ENCODE data around the gene USP33. TPM values are rescaled to one million over a fixed set of nuclear protein-coding genes. Genes with fewer than 3 reads are reported as not detected.

The USP33 gene
- total and polyA plus RNA-seq, 2 of the 8 experiments (the other 6 are each of a cell fraction or from before 2014, with no cell fraction given), result 20.0 to 55.5 TPM

DNA sequence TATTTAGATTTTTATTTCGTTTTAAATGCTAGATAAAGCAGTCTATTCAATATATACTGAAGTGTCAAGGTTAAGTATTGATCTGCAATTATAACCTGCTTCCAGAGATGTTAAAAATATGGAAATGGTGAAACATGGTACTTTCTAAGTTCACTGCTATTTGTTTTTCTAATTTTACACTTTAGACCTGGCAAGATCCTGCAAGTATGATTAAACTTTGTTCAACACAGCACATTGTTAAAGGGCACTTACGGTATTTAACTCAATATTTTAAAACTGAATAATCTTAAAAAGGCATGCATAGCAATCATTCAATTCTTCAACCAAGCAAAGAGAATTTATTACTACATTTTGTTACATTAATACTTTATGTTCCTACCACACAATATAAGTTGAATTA is 41.5 kb downstream of the USP33 start:
- Histone ChIP-seq H2BK5ac (ENCODE audit: low read depth, low read length) (no peak overlapping the region), H2AK5ac (ENCODE audit: low read depth, low read length) (no peak overlapping the region), H4K20me1 (replicated peaks in 1 of 2; ENCODE audit: control insufficient read depth in 1 of 2, insufficient read depth in 2 of 2, low read length in 2 of 2) (no peaks in the 10 kb centered on the region), H4K5ac (ENCODE audit: insufficient read length, low read depth, low read length) (no peak overlapping the region), H3K18ac (ENCODE audit: extremely low read depth, low read length) (no peak overlapping the region), H4K8ac (ENCODE audit: extremely low read depth, insufficient read depth, low read length) (no peak overlapping the region), H3K4me1 (replicated peaks in 1 of 4; ENCODE audit: control insufficient read depth in 3 of 4, insufficient read depth in 4 of 4, low read length in 3 of 4) (no peaks in the 10 kb centered on the region), H3K9me3 (ENCODE audit: insufficient read depth in 2 of 2, low read depth in 1 of 2, low read length in 1 of 2) (no peaks in the 10 kb centered on the region), H3K56ac (replicated peaks; ENCODE audit: insufficient read length, low read depth, low read length) (no peak overlapping the region), H2BK120ac (replicated peaks; ENCODE audit: low read depth, low read length) (no peak overlapping the region), H3K27me3 (replicated peaks in 1 of 4; ENCODE audit: control insufficient read depth in 3 of 4, extremely low read depth in 1 of 4, insufficient read depth in 3 of 4, low read length in 3 of 4) (no peaks in the 10 kb centered on the region), H3K23ac (ENCODE audit: insufficient read length) (no peak overlapping the region), H3K79me1 (ENCODE audit: low read depth, low read length) (no peaks in the 10 kb centered on the region), H2AFZ (ENCODE audit: low read length) (no peak overlapping the region), H3K36me3 (ENCODE audit: control insufficient read depth in 2 of 4, insufficient read depth in 4 of 4, low read length in 3 of 4) (peaks cover 6 to 42% (median 10%) of the 10 kb centered on the region in 4 experiments; a peak in 6 of 8 replicates), H4K91ac (replicated peaks; ENCODE audit: insufficient read length, low read length) (no peak overlapping the region), H3K4me3 (ENCODE audit: extremely low read depth in 1 of 4, insufficient read depth in 2 of 4, low read depth in 3 of 4, low read length in 4 of 4) (no peak overlapping the region), H3K4ac (replicated peaks; ENCODE audit: insufficient read length, low read depth, low read length) (no peak overlapping the region), H3K14ac (ENCODE audit: insufficient read length) (no peak overlapping the region), H3K4me2 (ENCODE audit: insufficient read depth in 1 of 2, low read depth in 2 of 2, low read length in 2 of 2) (no peak overlapping the region), H3K79me2 (ENCODE audit: control insufficient read depth in 1 of 2, insufficient read depth in 2 of 2, low read length in 2 of 2) (no peaks in the 10 kb centered on the region), H3K27ac (ENCODE audit: low read depth, low read length) (no peak overlapping the region), H2BK12ac (ENCODE audit: low read depth, low read length) (no peak overlapping the region), H2BK15ac (ENCODE audit: low read length) (no peak overlapping the region), H2BK20ac (ENCODE audit: low read length) (no peak overlapping the region), H3K23me2 (ENCODE audit: low read depth, low read length) (no peaks in the 10 kb centered on the region), H3K9ac (replicated peaks in 1 of 4; ENCODE audit: extremely low read depth in 1 of 4, low read depth in 3 of 4, low read length in 3 of 4) (no peak overlapping the region)
- no peak for TF ChIP-seq EZH2 (IDR thresholded peaks at IDR 0.05; ENCODE audit: low read depth, low read length, severe bottlenecking)
- no peak for TF ChIP-seq TAF7 (optimal IDR thresholded peaks at IDR 0.05; ENCODE audit: borderline replicate concordance, low read depth, low read length)
- no peak for TF ChIP-seq SIN3A (conservative IDR thresholded peaks at IDR 0.05 in 1 of 2, IDR thresholded peaks at IDR 0.05 in 1 of 2; ENCODE audit: low read depth in 1 of 2, low read length in 2 of 2)
- no peak for TF ChIP-seq TBP (IDR thresholded peaks at IDR 0.05; ENCODE audit: low read depth, low read length)
- TF ChIP-seq RBBP5 (IDR thresholded peaks at IDR 0.05; ENCODE audit: borderline replicate concordance, low read depth, low read length), result no peak
- no peak for TF ChIP-seq ZNF274 (IDR thresholded peaks at IDR 0.05; ENCODE audit: borderline replicate concordance, extremely low read depth, low read length)
- TF ChIP-seq CBX5 (IDR thresholded peaks at IDR 0.05; ENCODE audit: low read depth, low read length), result no peak
- TF ChIP-seq YY1 (IDR thresholded peaks at IDR 0.05; ENCODE audit: low read depth, low read length), result no peak
- no peak for TF ChIP-seq GTF2F1 (IDR thresholded peaks at IDR 0.05; ENCODE audit: borderline replicate concordance, low read depth, low read length)
- no peak for TF ChIP-seq CTBP2 (IDR thresholded peaks at IDR 0.05; ENCODE audit: borderline replicate concordance, insufficient read depth, insufficient read length, low read length)
- no peak for TF ChIP-seq NRF1 (IDR thresholded peaks at IDR 0.05; ENCODE audit: low read depth, low read length)
- DNase-seq (ENCODE audit: low read depth in 1 of 2, low spot score in 2 of 2) (no peak), FAIRE-seq (no peak)
- ChIA-PET CTCF (ENCODE audit: partially characterized antibody) (no interaction called here), POLR2A (ENCODE audit: partially characterized antibody) (no interaction called here)
- WGBS, 2 experiments (ENCODE audit: extremely low coverage in 1 of 2, insufficient coverage in 1 of 2, insufficient read length in 1 of 2, insufficient replicate concordance in 2 of 2, low coverage in 1 of 2, low lambda C conversion rate in 2 of 2, missing lambda C conversion rate in 1 of 2), result 86% methylated on average over 2 of the region's 2 CpGs; no CpG with 5 or more reads in 1 of the 2 experiments

Data from H1 (cell line).